MM.1S (cell line): ENCODE results near the gene NKIRAS1.

Experiments used
- DNase-seq: peaks from one replicate; pipeline ENCODE4 v3.0.0-alpha.2; 2015
- H2AFZ ChIP-seq: fragments of 300-600 bp; sonication (generic); 2 replicates; pipeline ENCODE4 v1.6.0; 2016; ENCODE audit warnings: antibody characterized with exemption, low read length
- H3F3A ChIP-seq: fragments of 300-600 bp; sonication (generic); 2 replicates; pipeline ENCODE4 v1.6.1; 2016; ENCODE audit warnings: mild to moderate bottlenecking, antibody characterized with exemption, low read length, moderate library complexity, mixed read lengths; ENCODE audit not compliant: insufficient read depth
- H3K27ac ChIP-seq: fragments of 300-600 bp; sonication (generic); 2 replicates; pipeline ENCODE4 v1.5.1; 2016; ENCODE audit warnings: mild to moderate bottlenecking, low read length
- H3K27me3 ChIP-seq: fragments of 300-600 bp; sonication (generic); replicated peaks from 2 replicates; pipeline ENCODE4 v1.6.0; 2016; ENCODE audit warnings: low read length; ENCODE audit not compliant: insufficient read depth
- H3K36me3 ChIP-seq: fragments of 300-600 bp; sonication (generic); replicated peaks from 2 replicates; pipeline ENCODE4 v1.6.1; 2016; ENCODE audit warnings: mild to moderate bottlenecking, low read length, mixed read lengths; ENCODE audit not compliant: insufficient read depth
- H3K4me1 ChIP-seq: fragments of 300-600 bp; sonication (generic); 2 replicates; pipeline ENCODE4 v1.6.1; 2016; ENCODE audit warnings: low read length, mixed read lengths
- H3K4me2 ChIP-seq: fragments of 300-600 bp; sonication (generic); 2 replicates; pipeline ENCODE4 v1.6.0; 2016; ENCODE audit warnings: low read depth, low read length
- H3K4me3 ChIP-seq: fragments of 300-600 bp; sonication (generic); 2 replicates; pipeline ENCODE4 v1.5.1; 2016; ENCODE audit warnings: low read length, mixed read lengths
- H3K79me2 ChIP-seq: fragments of 300-600 bp; sonication (generic); 2 replicates; pipeline ENCODE4 v1.6.1; 2016; ENCODE audit warnings: mixed run types, low read length, mixed read lengths
- H3K9ac ChIP-seq: fragments of 300-600 bp; sonication (generic); 2 replicates; pipeline ENCODE4 v1.6.1; 2016; ENCODE audit warnings: low read length, mixed read lengths
- H3K9me2 ChIP-seq: fragments of 300-600 bp; sonication (generic); replicated peaks from 2 replicates; pipeline ENCODE4 v1.6.1; 2016; ENCODE audit warnings: mild to moderate bottlenecking, low read length, mixed read lengths; ENCODE audit not compliant: insufficient read depth
- H3K9me3 ChIP-seq: fragments of 300-600 bp; sonication (generic); replicated peaks from 2 replicates; pipeline ENCODE4 v1.6.1; 2016; ENCODE audit warnings: mild to moderate bottlenecking, low read length, mixed read lengths; ENCODE audit not compliant: insufficient read depth
- H4K20me1 ChIP-seq: fragments of 300-600 bp; sonication (generic); 2 replicates; pipeline ENCODE4 v1.6.1; 2016; ENCODE audit warnings: mild to moderate bottlenecking, low read length, moderate library complexity, mixed read lengths; ENCODE audit not compliant: insufficient read depth
- CTCF ChIP-seq: fragments of 300-600 bp; sonication (generic); IDR thresholded peaks from 2 replicates; pipeline ENCODE4 v1.5.1; 2016; ENCODE audit warnings: antibody characterized with exemption, low read length, mixed read lengths
- EZH2 ChIP-seq: fragments of 300-600 bp; sonication (generic); optimal IDR thresholded peaks from 2 replicates; pipeline ENCODE3; 2017; ENCODE audit warnings: low read depth, mild to moderate bottlenecking, antibody characterized with exemption, low read length, mixed read lengths
- EZH2phosphoT487 ChIP-seq: fragments of 300-600 bp; sonication (generic); IDR thresholded peaks from 2 replicates; pipeline ENCODE4 v1.6.1; 2018; ENCODE audit warnings: antibody characterized with exemption, low read length

Gene NKIRAS1

GRCh38 chr3:23911397-23911796 lies 5.4 kb downstream of the NKIRAS1 start:
- TF ChIP-seq EZH2phosphoT487 (no peak), CTCF (no peak), EZH2 (no peak)
- no peak overlapping the region for H2AFZ ChIP-seq
- peaks cover 8% of the 10 kb centered on the region for H3K27me3 ChIP-seq
- no peak overlapping the region for H3K9ac ChIP-seq
- no peak for DNase-seq
- H3K4me3 ChIP-seq, result no peak overlapping the region
- H3F3A ChIP-seq, result peaks cover 13% of the 10 kb centered on the region
- no peaks in the 10 kb centered on the region for H3K36me3 ChIP-seq
- H3K4me2 ChIP-seq, result no peak overlapping the region
- no peaks in the 10 kb centered on the region for H4K20me1 ChIP-seq
- no peaks in the 10 kb centered on the region for H3K9me2 ChIP-seq
- peaks cover 6% of the 10 kb centered on the region; the same call in 1 of the 2 replicates for H3K79me2 ChIP-seq
- peaks cover 24% of the 10 kb centered on the region for H3K4me1 ChIP-seq
- H3K9me3 ChIP-seq, result no peaks in the 10 kb centered on the region
- no peak overlapping the region for H3K27ac ChIP-seq

- Histone ChIP-seq H4K20me1 (no peaks in the 10 kb centered on the region), H3K4me1 (peaks cover 10% of the 10 kb centered on the region), H3K9me2 (no peaks in the 10 kb centered on the region), H3K36me3 (no peaks in the 10 kb centered on the region), H3K9me3 (no peaks in the 10 kb centered on the region), H3K79me2 (no peaks in the 10 kb centered on the region), H3K27ac (no peak overlapping the region), H3K9ac (no peak overlapping the region), H3F3A (peaks cover 12% of the 10 kb centered on the region), H3K4me3 (no peak overlapping the region), H3K27me3 (no peaks in the 10 kb centered on the region), H3K4me2 (no peak overlapping the region), H2AFZ (no peak overlapping the region)
- TF ChIP-seq CTCF (no peak), EZH2 (no peak), EZH2phosphoT487 (no peak)
- DNase-seq, result no peak
Observed at GRCh38 chr3:23909341-23909740, 7.4 kb downstream of the NKIRAS1 start.

GRCh38 chr3:23904545-23904944 lies 12.2 kb downstream of the NKIRAS1 start:
- TF ChIP-seq CTCF (no peak), EZH2phosphoT487 (no peak), EZH2 (no peak)
- no peaks in the 10 kb centered on the region for H4K20me1 ChIP-seq
- no peak overlapping the region for H2AFZ ChIP-seq
- H3K36me3 ChIP-seq, result no peaks in the 10 kb centered on the region
- H3K27me3 ChIP-seq, result no peaks in the 10 kb centered on the region
- H3K79me2 ChIP-seq, result no peaks in the 10 kb centered on the region
- no peaks in the 10 kb centered on the region for H3F3A ChIP-seq
- no peak overlapping the region for H3K4me2 ChIP-seq
- no peaks in the 10 kb centered on the region for H3K4me1 ChIP-seq
- no peaks in the 10 kb centered on the region for H3K9me3 ChIP-seq
- no peak overlapping the region for H3K4me3 ChIP-seq
- no peak overlapping the region for H3K9ac ChIP-seq
- no peaks in the 10 kb centered on the region for H3K9me2 ChIP-seq
- no peak for DNase-seq
- no peak overlapping the region for H3K27ac ChIP-seq
